NCI-H748 (cell line): ENCODE measurements around the gene PRDM2.

Experiments used
- DNase-seq: peaks from one replicate; lab custom pipeline; 2025; ENCODE audit not compliant: unreplicated experiment; lab: John Stamatoyannopoulos, UW

PRDM2 gene

DNA sequence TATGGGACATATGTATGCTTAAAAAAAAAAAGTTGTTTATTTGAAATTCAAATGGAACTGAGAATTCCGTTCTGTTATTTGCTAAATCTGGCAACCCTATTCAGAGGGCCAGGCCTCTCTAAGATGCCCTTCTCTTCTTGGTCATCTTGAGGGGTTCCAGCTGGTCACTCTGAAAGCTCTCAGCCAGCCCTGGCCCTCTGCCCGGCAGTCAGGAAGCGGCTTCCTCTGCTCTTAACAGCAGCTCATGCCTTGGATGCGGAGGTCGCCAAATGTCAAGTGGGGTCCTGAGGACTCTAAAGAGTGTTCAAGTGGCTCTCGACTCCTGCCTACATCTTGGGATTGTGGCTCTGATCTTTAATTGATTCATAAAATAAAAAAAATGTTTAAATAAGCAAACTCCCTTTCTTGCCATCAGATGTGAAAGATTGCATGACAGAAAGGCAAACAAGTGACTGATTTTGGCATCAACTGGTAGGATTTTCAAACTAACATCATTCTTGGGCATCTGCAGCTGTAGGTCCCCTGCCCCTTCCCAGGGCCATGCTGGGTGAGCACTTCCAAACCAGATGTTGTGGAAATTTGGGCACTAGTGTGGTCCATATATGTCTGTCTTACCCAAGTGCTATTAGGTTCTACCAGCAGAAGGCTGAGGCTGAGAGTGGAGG lies 130.8 kb downstream of the PRDM2 start:
- no peak for DNase-seq

DNA sequence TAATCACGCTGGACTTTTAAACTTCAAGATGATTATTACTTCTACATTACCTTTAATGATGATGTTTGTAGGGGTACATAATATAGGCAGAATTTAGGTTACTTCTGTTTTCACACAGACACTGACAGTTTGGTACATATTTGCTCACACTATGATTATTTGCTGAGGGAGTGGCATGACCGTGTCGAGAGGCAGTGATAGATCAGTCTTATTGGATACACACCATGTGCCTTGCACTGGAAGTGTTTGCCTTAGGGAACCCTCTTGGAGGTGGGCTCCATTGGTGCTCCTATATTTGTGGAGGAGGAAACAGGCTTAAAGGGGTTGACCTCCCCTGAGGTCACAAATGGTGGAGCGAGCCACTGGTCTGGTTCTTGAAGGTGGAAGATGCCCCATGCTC lies 132.1 kb downstream of the PRDM2 start:
- peak; percentile 86 for DNase-seq

DNA sequence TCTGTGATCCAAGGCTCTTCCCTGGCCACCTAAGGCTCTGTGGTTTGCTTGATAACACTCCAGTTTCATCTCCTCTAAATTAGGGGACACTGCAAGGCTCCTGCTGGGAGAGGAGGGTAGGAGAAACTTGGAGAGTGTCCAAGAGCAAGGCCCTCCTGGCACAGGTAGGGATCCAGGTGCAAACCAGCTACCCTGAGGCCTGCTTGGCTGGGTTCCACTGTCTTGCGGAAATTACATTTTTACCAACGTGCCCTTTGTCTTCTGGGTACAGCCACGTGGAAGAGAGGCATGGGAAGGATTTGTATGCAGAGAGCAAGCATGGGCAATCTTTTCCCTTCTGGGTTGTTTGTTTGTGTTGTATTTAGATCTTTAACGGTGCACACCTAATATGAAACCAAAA lies 132.5 kb downstream of the PRDM2 start:
- peak; percentile 85 for DNase-seq

DNA sequence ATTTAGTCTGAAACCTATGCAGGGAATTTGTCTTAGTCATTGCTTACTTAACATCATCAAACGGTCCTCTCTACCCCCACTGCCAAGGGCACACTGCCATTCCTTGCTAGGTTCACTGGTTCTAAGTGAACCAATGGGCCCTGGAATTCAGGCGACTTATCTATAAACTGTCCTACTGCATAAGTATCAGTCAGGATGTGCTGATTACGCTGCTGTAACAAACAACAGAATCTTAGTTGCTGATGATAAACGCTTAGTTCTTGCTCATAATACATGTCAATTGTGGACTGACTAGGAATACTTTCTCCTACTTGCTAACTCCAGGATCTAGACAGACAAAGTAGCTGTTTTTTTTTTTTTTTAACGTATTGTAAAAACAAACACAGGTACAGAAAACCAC lies 136.1 kb downstream of the PRDM2 start:
- no peak for DNase-seq

DNA sequence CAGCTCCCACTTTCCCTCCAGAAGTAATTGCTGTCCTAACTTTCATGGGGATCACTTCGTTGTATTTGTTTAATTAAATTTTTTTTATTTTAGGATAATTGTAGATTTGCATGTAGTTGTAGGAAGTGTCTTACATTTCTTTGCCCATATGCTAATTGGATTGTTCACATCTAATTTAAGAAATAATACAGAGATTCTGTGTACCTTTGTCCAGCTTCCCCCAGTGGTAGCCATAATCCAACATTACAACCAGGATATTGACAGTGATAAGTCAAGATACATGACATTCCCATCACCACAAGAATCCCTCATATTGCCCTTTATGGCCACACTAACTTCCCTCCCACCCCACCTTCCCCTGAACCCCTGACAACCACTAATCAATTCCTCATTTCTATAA lies 136.6 kb downstream of the PRDM2 start:
- DNase-seq = no peak

DNA sequence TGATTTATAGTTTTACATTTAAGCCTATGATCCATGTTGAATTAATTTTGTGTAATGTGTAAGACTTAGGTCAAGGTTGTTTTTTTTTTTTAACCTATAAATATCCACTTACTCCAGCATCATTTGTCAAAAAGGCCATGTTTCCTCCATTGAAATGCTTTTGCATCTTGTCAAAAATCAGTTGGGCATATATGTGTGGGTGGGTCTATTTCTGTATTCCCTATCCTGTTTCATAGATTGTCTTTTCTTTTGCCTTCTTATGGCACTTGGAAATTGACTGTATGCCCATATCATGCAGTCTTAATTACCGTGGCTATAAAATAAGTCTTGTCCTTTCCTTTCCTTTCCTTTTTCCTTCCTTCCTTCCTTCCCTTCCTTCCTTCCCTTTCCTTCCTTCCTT lies 138.2 kb downstream of the PRDM2 start:
- DNase-seq = no peak

DNA sequence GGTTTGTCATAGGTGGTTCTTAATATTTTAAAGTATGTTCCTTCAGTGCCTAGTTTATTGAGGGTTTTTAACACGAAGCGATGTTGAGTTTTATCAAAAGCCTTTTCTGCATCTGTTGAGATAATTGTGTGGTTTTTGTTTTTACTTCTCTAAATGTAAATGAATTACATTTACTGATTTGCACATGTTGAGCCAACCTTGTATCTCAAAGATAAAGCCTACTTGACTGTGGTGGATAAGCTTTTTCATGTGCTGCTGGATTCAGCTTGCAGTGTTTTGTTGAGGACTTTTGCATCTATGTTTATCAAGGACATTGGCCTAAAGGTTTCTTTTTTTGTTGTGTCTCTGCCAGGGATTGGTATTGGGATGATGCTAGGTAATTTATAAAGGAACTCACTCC lies 142.5 kb downstream of the PRDM2 start:
- no peak for DNase-seq

DNA sequence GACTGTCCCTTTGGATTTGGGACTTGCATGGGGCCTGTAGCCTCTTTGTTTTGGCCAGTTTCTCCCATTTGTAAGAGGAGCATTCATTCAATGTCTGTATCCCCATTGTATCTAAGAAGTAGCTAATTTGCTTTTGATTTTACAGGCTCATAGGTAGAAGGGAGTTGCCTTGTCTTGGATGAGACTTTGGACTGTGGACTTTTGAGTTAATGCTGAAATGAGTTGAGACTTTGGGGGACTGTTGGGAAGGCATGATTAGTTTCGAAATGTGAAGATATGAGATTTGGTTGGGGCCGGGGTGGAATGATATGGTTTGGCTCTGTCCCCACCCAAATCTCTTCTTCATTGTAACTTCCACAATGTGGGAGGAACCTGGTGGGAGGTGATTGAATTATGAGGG lies 151.7 kb downstream of the PRDM2 start:
- DNase-seq = no peak

DNA sequence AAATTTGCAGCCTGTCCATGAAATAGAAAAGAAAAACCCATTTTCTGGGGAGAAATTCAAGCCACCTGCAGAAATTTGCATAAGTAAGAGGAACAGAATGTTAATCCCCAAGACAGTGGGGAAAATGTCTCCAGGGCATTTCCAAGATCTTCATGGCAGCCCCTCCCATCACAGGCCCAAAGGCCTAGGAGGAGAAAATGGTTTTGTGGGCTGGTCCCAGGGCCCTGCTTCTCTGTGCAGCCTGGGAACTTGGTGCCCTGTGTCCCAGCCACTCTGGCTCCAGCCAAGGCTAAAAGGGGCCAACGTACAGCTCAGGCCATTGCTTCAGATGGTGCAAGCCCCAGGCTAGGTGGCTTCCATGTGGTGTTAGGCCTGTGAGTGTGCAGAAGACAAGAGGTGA lies 155.6 kb downstream of the PRDM2 start:
- no peak for DNase-seq

DNA sequence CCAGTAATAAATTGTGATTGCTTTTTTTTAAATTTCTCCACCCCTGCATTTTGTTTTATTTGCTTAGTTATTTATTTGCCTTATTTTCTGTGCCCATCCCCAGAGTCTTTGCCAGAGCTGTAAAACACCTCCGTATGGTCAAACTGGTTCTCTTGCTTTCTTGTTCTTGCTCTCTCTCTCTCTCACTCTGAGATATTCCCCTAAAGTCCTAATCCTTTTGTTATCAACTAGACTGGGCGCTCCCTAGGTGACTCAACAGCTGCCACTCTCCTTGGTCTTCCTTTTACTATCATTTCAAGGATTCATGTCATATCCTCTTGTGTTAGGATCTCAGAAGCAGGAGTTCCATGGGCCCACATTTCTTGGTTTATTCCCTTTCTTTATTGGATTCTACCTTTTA lies 160.0 kb downstream of the PRDM2 start:
- peak; percentile 3 for DNase-seq

DNA sequence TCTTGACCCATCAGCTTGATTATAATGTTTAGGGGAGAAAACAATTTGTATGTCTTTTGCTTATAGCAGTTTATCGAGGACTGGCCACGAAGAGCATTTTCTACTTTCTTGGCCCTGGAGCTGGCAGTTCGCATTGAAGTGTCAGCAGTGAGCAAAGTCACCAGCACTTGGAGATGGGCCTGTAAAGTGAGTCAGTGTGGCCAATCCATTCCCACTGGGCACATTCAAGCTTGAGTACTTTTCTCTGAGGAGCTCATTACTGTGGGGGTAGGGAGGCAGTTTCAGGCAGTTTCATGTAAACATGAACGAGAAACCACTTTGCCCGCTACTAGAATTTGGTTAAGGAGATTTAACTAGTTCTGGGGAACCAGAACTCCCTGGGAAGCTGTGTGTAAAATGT lies 164.8 kb downstream of the PRDM2 start:
- DNase-seq = no peak

DNA sequence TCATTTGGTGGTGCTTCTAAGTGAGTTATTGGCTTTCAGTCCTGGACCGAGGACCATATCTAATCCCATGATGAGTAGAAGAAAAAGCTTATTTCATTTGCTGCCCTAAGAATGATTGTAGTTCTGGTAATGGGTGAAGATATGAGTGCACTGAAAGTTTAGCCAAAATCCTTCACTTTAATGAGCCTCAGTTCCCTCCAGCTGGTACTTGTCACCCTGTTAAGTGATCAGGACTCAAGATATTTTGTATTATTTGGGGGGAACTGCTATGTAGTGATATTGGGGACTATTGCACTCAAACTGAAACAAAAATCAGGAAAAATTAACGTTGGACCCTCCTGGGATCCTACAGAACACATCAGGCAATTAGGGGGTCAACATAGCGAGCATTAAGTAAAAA lies 165.9 kb downstream of the PRDM2 start:
- no peak for DNase-seq

DNA sequence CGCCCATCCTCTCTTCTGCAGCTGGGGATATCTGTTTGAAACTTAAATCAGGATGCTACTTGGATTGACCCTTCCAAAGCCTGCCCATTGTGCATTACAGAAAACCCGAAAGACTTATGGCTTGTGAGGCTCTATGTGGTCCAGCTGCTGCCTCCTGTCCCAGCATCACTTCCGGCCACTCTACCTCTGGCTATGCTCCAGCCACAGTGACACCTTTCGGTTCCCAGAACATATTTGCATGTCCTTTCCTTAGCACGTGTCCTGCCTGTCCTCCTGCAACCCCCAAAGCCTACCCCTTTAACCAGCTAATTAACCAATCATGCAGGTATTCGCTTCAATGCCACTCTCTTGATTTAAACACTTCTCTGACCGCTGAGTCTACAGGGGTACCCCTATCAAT lies 167.6 kb downstream of the PRDM2 start:
- DNase-seq = no peak

DNA sequence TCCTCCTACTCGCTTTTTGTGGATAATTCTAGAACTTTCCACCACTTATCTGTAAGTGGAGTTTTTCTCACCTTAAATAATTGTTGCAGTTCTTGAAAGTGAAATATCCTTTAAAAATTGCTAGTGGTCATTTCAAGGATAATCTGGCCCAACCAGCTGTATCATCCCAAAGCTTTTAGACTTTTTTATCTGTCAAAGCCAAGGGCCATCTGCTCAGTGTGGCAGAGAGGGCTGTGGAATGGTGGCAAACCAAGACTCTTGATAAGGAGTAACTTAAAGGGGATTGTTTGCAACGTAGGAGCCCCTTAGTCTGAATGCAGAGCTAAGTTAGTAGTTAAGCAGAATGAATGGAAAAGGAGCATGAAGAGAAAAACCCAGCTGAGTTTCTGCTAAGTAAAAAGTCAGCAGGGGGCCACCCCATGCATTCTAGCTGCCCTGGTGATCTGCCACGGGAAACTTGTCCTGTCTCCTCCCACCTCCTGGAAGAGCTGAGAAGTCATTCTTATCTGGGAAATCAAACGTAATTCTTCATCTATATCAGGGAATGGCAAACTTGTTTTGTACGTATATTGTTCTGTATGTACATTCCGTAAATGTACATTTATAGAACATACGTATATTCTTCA lies 169.3 kb downstream of the PRDM2 start:
- DNase-seq = no peak

DNA sequence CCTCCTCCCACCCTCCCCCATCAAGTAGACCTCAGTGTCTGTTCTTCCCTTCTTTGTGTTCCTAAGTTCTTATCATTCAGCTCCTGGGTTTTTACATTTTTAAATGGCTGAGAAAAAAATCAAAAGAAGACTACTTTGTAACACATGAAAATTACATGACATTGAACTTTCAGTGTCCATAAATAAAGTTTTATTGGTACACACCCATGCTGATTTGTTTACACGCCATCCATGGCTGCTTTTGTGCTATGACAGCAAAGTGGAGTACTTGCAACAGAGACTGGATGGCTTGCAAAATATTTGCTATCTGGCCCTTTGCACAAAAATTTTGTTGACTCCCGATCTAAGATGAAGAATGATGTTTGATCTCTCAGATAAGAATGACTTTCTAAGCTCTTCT lies 171.4 kb downstream of the PRDM2 start:
- DNase-seq = no peak

DNA sequence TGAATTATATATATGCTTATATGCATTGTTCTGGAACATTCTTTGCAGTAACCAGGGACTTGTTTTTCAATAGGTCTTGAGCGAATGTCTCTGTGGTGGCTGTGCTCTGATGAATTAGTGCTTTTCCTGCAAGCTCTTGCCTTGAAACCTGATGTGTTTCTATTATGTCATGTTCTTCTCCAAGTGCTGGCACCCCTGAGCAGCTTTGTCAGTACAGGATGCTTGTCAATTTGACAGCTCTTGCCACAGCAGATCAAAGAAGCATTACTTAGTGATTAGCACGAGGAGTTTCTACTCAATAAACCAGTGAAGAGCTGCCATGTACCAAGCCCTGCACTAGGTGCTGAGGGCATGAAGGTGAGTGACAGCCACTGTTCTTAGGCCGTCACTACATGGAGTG lies 171.9 kb downstream of the PRDM2 start:
- DNase-seq = no peak

DNA sequence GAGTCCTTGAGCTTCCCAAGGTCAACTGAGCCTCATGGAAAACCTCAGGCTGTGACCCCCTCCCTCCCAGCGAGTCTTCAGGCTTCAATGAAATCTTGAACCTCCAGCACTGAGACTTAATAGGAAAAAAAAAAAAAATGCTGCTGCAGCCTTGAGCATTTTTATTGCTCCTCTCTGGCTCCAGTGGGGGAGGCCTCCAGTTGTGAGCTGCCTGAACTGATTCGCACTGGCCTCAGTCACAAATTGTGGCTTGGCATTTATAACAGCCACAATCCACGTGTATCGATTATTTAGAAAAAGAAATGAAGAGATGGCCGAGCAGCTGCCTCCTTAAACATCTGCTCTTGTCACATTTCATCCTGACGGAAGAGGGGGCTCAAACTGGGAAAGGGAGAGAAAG lies 173.0 kb downstream of the PRDM2 start:
- no peak for DNase-seq
